Measurements from ENCODE around the gene DGKH.
A peak's percentile ranks its signal among the peaks of the same experiment; 100 is the strongest.

Gene DGKH

GRCh38 chr13:42049454-42049813 lies 986 bp downstream of the DGKH start:
- Histone ChIP-seq H3K4me3 (ENCODE audit: control insufficient read depth in 1 of 7, extremely low read depth in 1 of 7, insufficient read depth in 4 of 7, low read depth in 2 of 7, low read length in 6 of 7) (peak overlapping the region; percentile 62 to 84 (median 71)), H3K4me1 (ENCODE audit: control extremely low read depth in 1 of 4, control insufficient read depth in 4 of 4, insufficient read depth in 4 of 4, low read length in 3 of 4) (peaks cover 3 to 21% (median 16%) of the 10 kb centered on the region in 4 experiments), H3K27me3 (replicated peaks in 2 of 5; ENCODE audit: control insufficient read depth in 4 of 5, insufficient read depth in 5 of 5, low read length in 4 of 5) (peaks cover 5 to 50% (median 25%) of the 10 kb centered on the region in 5 experiments), H3K27ac (ENCODE audit: insufficient read depth in 1 of 2, low read depth in 1 of 2, low read length in 2 of 2, poor library complexity in 1 of 2, severe bottlenecking in 2 of 2) (no peak overlapping the region), H3K9me3 (ENCODE audit: control extremely low read depth in 1 of 5, control insufficient read depth in 4 of 5, insufficient read depth in 2 of 5, low read depth in 1 of 5, low read length in 4 of 5) (no peaks in the 10 kb centered on the region), H3K36me3 (ENCODE audit: control insufficient read depth in 4 of 4, insufficient read depth in 4 of 4, low read length in 3 of 4) (no peaks in the 10 kb centered on the region)
- CTCF ChIA-PET = no interaction called here
- DNase-seq = peak in 2 of 3 donors; percentile 36 to 51
- POLR2A ChIA-PET = no interaction called here
- 0% methylated on average over 7 of the region's 11 CpGs for WGBS (ENCODE audit: insufficient coverage)

DNA sequence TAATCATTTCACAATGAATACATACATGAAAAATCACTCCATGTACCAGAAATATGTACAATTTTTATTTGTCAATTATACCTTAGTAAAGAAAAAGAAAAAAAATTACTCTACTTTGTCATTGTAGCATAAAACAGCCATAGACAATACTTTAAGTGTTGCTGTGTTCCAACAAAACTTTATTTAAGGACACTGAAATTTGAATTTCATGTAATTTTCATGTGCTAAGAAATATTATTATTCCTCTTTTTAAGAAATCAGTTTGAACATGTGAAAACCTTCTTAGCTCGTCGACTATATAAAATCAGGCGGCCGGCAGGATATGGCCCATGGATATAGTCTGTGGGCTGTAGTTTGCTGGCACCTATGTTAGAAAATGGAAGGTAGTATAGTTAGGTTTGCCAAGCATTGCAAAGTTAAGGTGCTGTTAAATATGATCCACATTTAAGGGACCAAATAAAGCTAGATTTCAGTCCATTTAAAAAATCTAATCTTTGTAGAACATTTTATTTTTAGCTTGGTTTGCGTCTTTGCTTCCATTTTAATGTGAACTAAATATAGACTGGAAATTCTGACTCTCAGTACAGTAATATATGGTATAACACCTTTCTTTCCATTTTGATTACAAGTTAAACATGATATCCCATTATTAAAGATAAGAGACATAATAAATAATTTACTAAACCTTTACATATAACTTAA lies 6.5 kb downstream of the DGKH start:
- H3K27ac ChIP-seq (ENCODE audit: insufficient read depth in 1 of 2, low read depth in 1 of 2, low read length in 2 of 2, poor library complexity in 1 of 2, severe bottlenecking in 2 of 2) = no peak overlapping the region
- H3K27me3 ChIP-seq (replicated peaks in 2 of 5; ENCODE audit: control insufficient read depth in 4 of 5, insufficient read depth in 5 of 5, low read length in 4 of 5) = peaks cover 0 to 4% (median 4%) of the 10 kb centered on the region in 5 experiments
- peaks cover 0 to 5% (median under 1%) of the 10 kb centered on the region in 4 experiments for H3K4me1 ChIP-seq (ENCODE audit: control extremely low read depth in 1 of 4, control insufficient read depth in 4 of 4, insufficient read depth in 4 of 4, low read length in 3 of 4)
- ChIA-PET POLR2A (no interaction called here), CTCF (no interaction called here)
- H3K36me3 ChIP-seq (ENCODE audit: control insufficient read depth in 4 of 4, insufficient read depth in 4 of 4, low read length in 3 of 4) = peaks cover 0 to 2% (median 0%) of the 10 kb centered on the region in 4 experiments
- no peak for DNase-seq
- H3K4me3 ChIP-seq (ENCODE audit: control insufficient read depth in 1 of 7, extremely low read depth in 1 of 7, insufficient read depth in 4 of 7, low read depth in 2 of 7, low read length in 6 of 7) = no peak overlapping the region
- peaks cover 0 to 6% (median 0%) of the 10 kb centered on the region in 5 experiments for H3K9me3 ChIP-seq (ENCODE audit: control extremely low read depth in 1 of 5, control insufficient read depth in 4 of 5, insufficient read depth in 2 of 5, low read depth in 1 of 5, low read length in 4 of 5)
- no CpG with 5 or more reads among the region's 5 CpGs for WGBS (ENCODE audit: insufficient coverage)

GRCh38 chr13:42055500-42056085 lies 7.1 kb downstream of the DGKH start:
- POLR2A ChIA-PET = no interaction called here
- peaks cover 0 to 5% (median 0%) of the 10 kb centered on the region in 4 experiments for H3K4me1 ChIP-seq (ENCODE audit: control extremely low read depth in 1 of 4, control insufficient read depth in 4 of 4, insufficient read depth in 4 of 4, low read length in 3 of 4)
- H3K36me3 ChIP-seq (ENCODE audit: control insufficient read depth in 4 of 4, insufficient read depth in 4 of 4, low read length in 3 of 4) = peaks cover 0 to 2% (median 0%) of the 10 kb centered on the region in 4 experiments
- CTCF ChIA-PET = no interaction called here
- DNase-seq = no peak
- 97% methylated on average over 3 of the region's 6 CpGs for WGBS (ENCODE audit: insufficient coverage)
- no peak overlapping the region for H3K4me3 ChIP-seq (ENCODE audit: control insufficient read depth in 1 of 7, extremely low read depth in 1 of 7, insufficient read depth in 4 of 7, low read depth in 2 of 7, low read length in 6 of 7)
- peaks cover 0 to 6% (median 0%) of the 10 kb centered on the region in 5 experiments for H3K9me3 ChIP-seq (ENCODE audit: control extremely low read depth in 1 of 5, control insufficient read depth in 4 of 5, insufficient read depth in 2 of 5, low read depth in 1 of 5, low read length in 4 of 5)
- H3K27me3 ChIP-seq (replicated peaks in 2 of 5; ENCODE audit: control insufficient read depth in 4 of 5, insufficient read depth in 5 of 5, low read length in 4 of 5) = peaks cover 0 to 1% (median 0%) of the 10 kb centered on the region in 5 experiments
- no peak overlapping the region for H3K27ac ChIP-seq (ENCODE audit: insufficient read depth in 1 of 2, low read depth in 1 of 2, low read length in 2 of 2, poor library complexity in 1 of 2, severe bottlenecking in 2 of 2)

- CTCF ChIA-PET = interaction anchor here (1.0 to 1.5 kb wide), 2 partner anchors 8 to 21 kb away, joined by 3 read pairs; partner anchors contain the start of gene DGKH
- H3K27me3 ChIP-seq (replicated peaks in 2 of 5; ENCODE audit: control insufficient read depth in 4 of 5, insufficient read depth in 5 of 5, low read length in 4 of 5) = no peaks in the 10 kb centered on the region
- DNase-seq = no peak
Measured at GRCh38 chr13:42056146-42056545, 7.7 kb downstream of the DGKH start.

GRCh38 chr13:42056583-42056982 lies 8.1 kb downstream of the DGKH start:
- Histone ChIP-seq H3K27ac (ENCODE audit: insufficient read depth in 1 of 2, low read depth in 1 of 2, low read length in 2 of 2, poor library complexity in 1 of 2, severe bottlenecking in 2 of 2) (peak overlapping the region in 1 of 2 experiments; percentile 63), H3K9me3 (ENCODE audit: control extremely low read depth in 1 of 5, control insufficient read depth in 4 of 5, insufficient read depth in 2 of 5, low read depth in 1 of 5, low read length in 4 of 5) (peaks cover 0 to 6% (median 0%) of the 10 kb centered on the region in 5 experiments), H3K4me3 (ENCODE audit: control insufficient read depth in 1 of 7, extremely low read depth in 1 of 7, insufficient read depth in 4 of 7, low read depth in 2 of 7, low read length in 6 of 7) (no peak overlapping the region), H3K4me1 (ENCODE audit: control extremely low read depth in 1 of 4, control insufficient read depth in 4 of 4, insufficient read depth in 4 of 4, low read length in 3 of 4) (peaks cover 0 to 5% (median 0%) of the 10 kb centered on the region in 4 experiments), H3K27me3 (replicated peaks in 2 of 5; ENCODE audit: control insufficient read depth in 4 of 5, insufficient read depth in 5 of 5, low read length in 4 of 5) (no peaks in the 10 kb centered on the region), H3K36me3 (ENCODE audit: control insufficient read depth in 4 of 4, insufficient read depth in 4 of 4, low read length in 3 of 4) (peaks cover 0 to 2% (median 0%) of the 10 kb centered on the region in 4 experiments)
- CTCF ChIA-PET = interaction anchor here (1.0 to 1.5 kb wide), 2 partner anchors 8 to 20 kb away, joined by 3 read pairs; partner anchors contain the start of gene DGKH
- POLR2A ChIA-PET = no interaction called here
- DNase-seq = no peak
- WGBS (ENCODE audit: insufficient coverage) = 100% methylated on average over 1 of the region's 6 CpGs

More at GRCh38 chr13:42056146-42056545, 7.7 kb downstream of the DGKH start:
- Histone ChIP-seq H3K4me1 (ENCODE audit: control extremely low read depth in 1 of 4, control insufficient read depth in 4 of 4, insufficient read depth in 4 of 4, low read length in 3 of 4) (peaks cover 0 to 5% (median 0%) of the 10 kb centered on the region in 4 experiments), H3K27ac (ENCODE audit: insufficient read depth in 1 of 2, low read depth in 1 of 2, low read length in 2 of 2, poor library complexity in 1 of 2, severe bottlenecking in 2 of 2) (peak overlapping the region in 1 of 2 experiments; percentile 63), H3K9me3 (ENCODE audit: control extremely low read depth in 1 of 5, control insufficient read depth in 4 of 5, insufficient read depth in 2 of 5, low read depth in 1 of 5, low read length in 4 of 5) (peaks cover 0 to 6% (median 0%) of the 10 kb centered on the region in 5 experiments), H3K36me3 (ENCODE audit: control insufficient read depth in 4 of 4, insufficient read depth in 4 of 4, low read length in 3 of 4) (peaks cover 0 to 2% (median 0%) of the 10 kb centered on the region in 4 experiments), H3K4me3 (ENCODE audit: control insufficient read depth in 1 of 7, extremely low read depth in 1 of 7, insufficient read depth in 4 of 7, low read depth in 2 of 7, low read length in 6 of 7) (no peak overlapping the region)
- POLR2A ChIA-PET = no interaction called here
- no CpG with 5 or more reads among the region's 1 CpG for WGBS (ENCODE audit: insufficient coverage)

DNA sequence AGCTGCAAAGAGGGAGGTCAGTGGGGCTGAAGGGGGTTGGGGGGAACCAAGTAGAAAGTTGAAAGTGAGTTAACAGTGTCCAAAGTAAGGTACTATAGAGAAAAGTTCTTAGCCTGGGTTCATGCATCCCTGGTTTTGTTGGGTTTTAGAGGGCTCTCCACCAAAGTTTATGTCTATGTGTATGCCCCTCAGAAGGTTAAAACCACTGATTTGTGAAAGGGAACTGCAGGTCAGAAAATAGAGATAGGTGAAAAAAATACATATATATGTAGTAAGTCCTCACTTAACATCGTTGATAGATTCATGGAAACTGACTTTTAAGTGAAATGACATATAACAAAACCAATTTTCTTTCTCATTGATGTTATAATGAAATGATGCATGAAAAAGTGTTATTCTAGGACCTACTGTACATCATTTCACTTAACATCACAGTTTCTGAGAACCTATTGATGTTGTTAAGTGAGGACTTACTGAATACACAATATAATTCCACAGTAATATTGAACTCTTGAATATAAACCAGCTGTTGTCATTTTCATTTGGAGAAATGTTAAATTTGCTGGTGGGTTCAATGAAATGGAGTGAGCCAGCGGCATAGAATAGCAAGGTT lies 9.6 kb downstream of the DGKH start:
- DNase-seq = no peak
- Histone ChIP-seq H3K27me3 (replicated peaks in 2 of 5; ENCODE audit: control insufficient read depth in 4 of 5, insufficient read depth in 5 of 5, low read length in 4 of 5) (no peaks in the 10 kb centered on the region), H3K27ac (ENCODE audit: insufficient read depth in 1 of 2, low read depth in 1 of 2, low read length in 2 of 2, poor library complexity in 1 of 2, severe bottlenecking in 2 of 2) (no peak overlapping the region), H3K4me3 (ENCODE audit: control insufficient read depth in 1 of 7, extremely low read depth in 1 of 7, insufficient read depth in 4 of 7, low read depth in 2 of 7, low read length in 6 of 7) (no peak overlapping the region), H3K4me1 (ENCODE audit: control extremely low read depth in 1 of 4, control insufficient read depth in 4 of 4, insufficient read depth in 4 of 4, low read length in 3 of 4) (peaks cover 0 to 5% (median 0%) of the 10 kb centered on the region in 4 experiments), H3K9me3 (ENCODE audit: control extremely low read depth in 1 of 5, control insufficient read depth in 4 of 5, insufficient read depth in 2 of 5, low read depth in 1 of 5, low read length in 4 of 5) (peaks cover 0 to 6% (median 0%) of the 10 kb centered on the region in 5 experiments), H3K36me3 (ENCODE audit: control insufficient read depth in 4 of 4, insufficient read depth in 4 of 4, low read length in 3 of 4) (peaks cover 0 to 2% (median 0%) of the 10 kb centered on the region in 4 experiments)
- ChIA-PET CTCF (interaction anchor here (0.8 kb wide), 1 partner anchor 153 kb away, joined by 3 read pairs; no protein-coding TSS in a partner anchor), POLR2A (no interaction called here)
- WGBS (ENCODE audit: insufficient coverage) = no CpG with 5 or more reads among the region's 2 CpGs
